Activated T-cell treated with anti-CD3 and anti-CD28 coated beads for 48 hours (primary cell): ENCODE data around the gene TP73.

ENCODE experiments used
- DNase-seq: peaks from one replicate; pipeline ENCODE4 v3.0.0-alpha.2; 2020; ENCODE audit warnings: low read depth

Gene TP73

GRCh38 chr1:3729594-3730542, 77.6 kb downstream of the TP73 start:
- no peak for DNase-seq

GRCh38 chr1:3730543-3731247, 78.4 kb downstream of the TP73 start:
- no peak for DNase-seq

DNA sequence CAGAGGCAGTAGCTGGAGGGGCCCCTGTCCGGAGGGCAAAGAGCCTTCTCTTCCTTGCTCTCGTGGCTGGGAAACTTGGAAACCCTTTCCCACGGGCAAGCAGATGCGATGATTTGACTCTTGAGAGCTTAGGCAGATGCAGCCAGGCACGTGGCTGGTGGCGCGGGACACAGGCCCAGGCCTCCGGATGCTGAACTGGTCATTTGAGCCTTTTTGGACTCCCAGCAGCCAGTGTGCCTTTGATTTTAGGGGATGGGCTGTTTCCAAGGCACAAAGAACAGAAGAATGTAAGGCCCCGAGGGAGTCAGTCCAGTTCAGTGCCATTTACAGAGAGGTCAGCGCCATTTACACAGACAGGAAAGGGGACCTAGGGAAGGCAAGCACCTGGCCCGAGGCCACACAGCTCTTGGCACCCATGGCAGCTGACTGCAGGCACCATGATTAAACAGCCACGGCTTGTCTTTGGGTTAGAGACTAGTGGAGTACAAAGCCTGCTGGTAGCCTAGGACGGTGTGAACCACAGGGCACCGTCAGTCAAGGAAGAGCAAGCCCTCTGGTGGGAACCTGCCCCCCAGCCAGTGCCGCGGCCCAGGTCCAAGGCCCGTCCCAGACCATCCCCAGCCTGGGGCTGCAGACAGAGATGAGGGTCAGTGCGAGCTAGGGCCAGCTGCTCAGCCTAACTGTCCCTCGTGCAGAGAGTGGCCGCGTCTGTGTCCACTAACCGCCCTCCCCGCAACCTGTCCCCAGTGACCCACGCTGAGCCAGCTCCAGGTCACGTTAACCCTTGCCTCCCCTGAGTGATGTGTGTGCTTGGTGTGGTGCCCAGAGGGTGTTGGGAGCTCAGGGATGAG, 79.5 kb downstream of the TP73 start:
- DNase-seq = no peak

DNA sequence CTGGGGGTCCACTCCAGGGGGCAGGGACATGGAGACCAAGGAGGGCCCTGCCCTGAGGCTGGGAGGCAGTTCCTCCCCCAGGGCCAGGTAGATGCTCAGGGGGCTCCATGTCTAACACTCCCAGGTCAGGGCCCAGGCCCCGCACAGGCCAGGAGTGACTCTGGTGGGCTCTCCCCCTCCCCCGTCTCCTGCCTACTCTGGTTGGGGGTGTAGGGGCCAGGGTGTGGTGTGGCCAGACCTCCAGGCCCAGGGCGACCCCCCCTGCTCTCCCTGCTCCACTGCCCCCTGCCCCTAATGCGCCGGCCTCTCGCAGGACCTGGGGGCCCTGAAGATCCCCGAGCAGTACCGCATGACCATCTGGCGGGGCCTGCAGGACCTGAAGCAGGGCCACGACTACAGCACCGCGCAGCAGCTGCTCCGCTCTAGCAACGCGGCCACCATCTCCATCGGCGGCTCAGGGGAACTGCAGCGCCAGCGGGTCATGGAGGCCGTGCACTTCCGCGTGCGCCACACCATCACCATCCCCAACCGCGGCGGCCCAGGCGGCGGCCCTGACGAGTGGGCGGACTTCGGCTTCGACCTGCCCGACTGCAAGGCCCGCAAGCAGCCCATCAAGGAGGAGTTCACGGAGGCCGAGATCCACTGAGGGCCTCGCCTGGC, 80.2 kb downstream of the TP73 start:
- DNase-seq = no peak

DNA sequence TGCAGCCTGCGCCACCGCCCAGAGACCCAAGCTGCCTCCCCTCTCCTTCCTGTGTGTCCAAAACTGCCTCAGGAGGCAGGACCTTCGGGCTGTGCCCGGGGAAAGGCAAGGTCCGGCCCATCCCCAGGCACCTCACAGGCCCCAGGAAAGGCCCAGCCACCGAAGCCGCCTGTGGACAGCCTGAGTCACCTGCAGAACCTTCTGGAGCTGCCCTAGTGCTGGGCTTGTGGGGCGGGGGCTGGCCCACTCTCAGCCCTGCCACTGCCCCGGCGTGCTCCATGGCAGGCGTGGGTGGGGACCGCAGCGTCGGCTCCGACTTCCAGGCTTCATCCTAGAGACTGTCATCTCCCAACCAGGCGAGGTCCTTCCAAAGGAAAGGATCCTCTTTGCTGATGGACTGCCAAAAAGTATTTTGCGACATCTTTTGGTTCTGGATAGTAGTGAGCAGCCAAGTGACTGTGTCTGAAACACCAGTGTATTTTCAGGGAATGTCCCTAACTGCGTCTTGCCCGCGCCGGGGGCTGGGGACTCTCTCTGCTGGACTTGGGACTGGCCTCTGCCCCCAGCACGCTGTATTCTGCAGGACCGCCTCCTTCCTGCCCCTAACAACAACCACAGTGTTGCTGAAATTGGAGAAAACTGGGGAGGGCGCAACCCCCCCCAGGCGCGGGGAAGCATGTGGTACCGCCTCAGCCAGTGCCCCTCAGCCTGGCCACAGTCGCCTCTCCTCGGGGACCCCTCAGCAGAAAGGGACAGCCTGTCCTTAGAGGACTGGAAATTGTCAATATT, 81.0 kb downstream of the TP73 start:
- DNase-seq = no peak

DNA sequence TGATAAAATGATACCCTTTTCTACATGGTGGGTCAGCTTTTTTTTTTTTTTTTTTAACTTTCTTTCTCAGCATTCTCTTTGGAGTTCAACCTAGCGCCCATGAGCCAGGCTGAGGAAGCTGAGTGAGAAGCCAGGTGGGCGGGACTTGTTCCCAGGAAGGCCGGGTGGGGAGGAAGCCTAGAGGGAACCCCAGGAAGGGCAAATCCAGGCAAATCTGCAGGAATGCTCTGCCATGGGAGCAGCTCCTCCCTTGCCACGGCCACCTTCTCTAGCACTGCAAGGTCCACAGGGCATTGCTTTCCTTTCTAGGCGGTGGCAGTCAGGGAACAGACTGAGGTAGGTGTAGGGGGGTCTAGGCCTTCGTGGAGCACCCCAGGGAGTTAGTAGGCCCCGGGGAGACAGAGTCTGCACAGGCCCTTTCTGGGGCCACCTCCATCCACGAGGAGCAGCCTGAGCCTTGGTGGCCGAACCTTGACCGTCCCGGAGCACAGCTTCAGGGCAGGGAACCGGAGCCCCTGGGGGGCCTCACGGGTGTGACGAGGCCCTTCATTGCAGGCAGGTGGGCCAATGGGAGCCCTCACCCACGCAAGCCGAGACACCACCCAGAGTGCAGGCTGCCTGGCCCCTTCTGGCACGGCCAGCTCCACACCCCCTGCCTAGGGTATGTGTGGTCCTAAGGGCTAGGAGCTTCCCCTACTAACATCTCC, 81.7 kb downstream of the TP73 start:
- DNase-seq = no peak

DNA sequence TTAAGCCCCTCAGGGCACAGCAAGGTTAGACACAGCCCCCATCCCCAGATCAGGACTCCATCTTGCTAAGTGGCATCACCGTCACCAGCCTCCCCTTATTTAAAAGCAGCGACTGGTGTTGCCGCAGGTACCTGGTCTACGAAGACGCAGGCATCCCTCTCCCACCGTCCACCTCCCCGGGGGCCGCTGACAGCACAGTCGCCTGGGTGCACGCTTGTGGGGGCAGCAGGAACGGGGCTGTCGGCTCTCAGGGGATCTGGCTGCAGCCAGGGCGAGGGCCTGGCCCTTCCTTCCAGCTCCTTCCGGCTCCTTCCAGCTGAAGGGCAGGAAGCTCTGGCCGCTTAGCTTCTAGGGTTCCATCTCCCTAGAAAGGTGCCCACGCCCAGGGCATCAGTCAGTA, 82.3 kb downstream of the TP73 start:
- no peak for DNase-seq

GRCh38 chr1:3735027-3735681, 82.8 kb downstream of the TP73 start:
- no peak for DNase-seq

DNA sequence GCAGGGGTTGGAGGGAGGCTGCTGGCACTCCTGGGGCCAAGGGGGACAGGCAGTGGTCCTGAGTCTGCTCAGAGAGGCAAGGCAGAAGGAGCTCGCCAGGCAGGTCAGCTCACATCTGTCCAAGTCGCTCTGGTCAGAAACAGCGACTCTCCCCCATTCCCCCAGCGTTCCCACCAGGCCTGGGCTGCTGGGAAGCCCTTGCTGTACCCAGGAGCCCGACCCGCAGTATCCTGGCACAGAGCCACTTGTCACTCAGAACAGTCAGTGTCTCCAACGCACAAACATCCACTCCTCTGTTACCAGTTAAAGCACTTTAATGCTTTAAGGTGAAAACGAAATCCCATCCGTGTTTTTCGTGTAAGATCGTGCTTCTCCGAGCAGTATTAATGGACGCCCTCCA, 83.4 kb downstream of the TP73 start:
- no peak for DNase-seq

- no peak for DNase-seq
Observed at GRCh38 chr1:3736131-3736561, 83.8 kb downstream of the TP73 start.

- no peak for DNase-seq
Observed at GRCh38 chr1:3736708-3737107, 84.4 kb downstream of the TP73 start.

DNA sequence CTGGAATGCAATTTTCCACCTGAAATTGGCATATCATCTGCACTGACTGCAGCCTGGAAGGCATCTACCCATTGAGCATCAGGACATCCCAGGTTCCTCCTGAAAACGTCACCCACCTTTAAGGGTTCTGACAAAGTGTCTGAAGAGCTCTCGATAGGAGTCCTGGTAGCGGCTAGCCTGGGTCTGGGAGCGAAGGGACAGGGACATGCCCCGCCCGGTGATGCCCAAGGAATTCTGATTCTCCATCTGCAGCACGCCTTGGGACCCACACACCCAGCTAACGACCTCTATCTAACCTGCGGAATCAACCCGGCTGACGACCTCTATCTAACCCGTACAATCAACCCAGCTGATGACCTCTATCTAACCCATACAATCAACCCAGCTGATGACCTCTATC, 86.6 kb downstream of the TP73 start:
- no peak for DNase-seq

DNA sequence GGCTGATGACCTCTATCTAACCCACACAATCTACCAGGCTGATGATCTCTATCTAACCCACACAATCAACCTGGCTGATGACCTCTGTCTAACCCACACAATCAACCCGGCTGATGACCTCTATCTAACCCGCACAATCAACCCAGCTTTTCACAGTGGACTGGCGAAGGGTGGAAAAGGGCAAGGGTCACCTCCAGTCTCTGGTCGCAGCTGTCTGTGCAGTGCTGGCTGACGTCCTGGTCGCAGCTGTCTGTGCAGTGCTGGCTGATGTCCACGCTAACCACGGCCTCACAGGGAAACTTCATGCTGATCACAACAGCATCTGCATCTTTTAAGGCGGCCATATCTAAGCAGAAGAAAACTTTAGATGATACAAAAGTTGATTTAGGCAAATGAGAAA, 87.7 kb downstream of the TP73 start:
- DNase-seq = no peak

GRCh38 chr1:3740752-3741151, 88.4 kb downstream of the TP73 start:
- DNase-seq = no peak

- no peak for DNase-seq
Observed at GRCh38 chr1:3741566-3742438, 89.5 kb downstream of the TP73 start.

GRCh38 chr1:3742439-3743298, 90.4 kb downstream of the TP73 start:
- DNase-seq = no peak

DNA sequence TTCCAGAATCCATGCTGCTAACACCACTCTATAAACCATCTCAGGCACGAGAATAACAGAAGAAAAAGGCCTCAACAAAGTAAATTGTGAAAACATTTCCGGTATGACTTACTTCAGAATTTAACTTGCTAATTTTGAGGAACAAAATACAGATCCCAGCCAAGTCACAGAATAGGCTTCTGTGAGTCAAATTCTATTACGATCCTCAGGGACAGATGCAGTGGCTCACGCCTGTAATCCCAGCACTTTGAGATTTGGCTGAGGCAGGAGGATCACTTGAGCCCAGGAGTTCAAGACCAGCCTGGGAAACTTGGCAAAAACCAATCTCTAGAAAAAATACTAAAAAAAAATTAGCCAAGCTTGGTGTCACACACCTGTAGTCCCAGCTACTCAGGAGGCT, 91.1 kb downstream of the TP73 start:
- DNase-seq = no peak

- DNase-seq = no peak
Observed at GRCh38 chr1:3743826-3744225, 91.5 kb downstream of the TP73 start.
